ENCODE data around the gene EVPL. TPM values are rescaled to one million over a fixed set of nuclear protein-coding genes. Genes with fewer than 3 reads are reported as not detected.

Gene EVPL
- total RNA-seq (10 to 100 TPM; 34.1 to 38.4 TPM), polyA plus RNA-seq (10 to 100 TPM; 10.9 to 36.0 TPM)
- long read RNA-seq, donor 1, result 0 reads
- long read RNA-seq, donor 2, result 0 reads
- long read RNA-seq, donor 3, result 0 reads
- long read RNA-seq, donor 4, result 0 reads
- long read RNA-seq, donor 5, full-length matches to known transcripts, result 3 of 3 reads
- long read RNA-seq, donor 5, partial matches to known transcripts, result 0 of 3 reads
- long read RNA-seq, donor 5, other reads (novel, unspliced or antisense), result 0 of 3 reads

GRCh38 chr17:76027159-76027839 is at the start of gene EVPL:
Gene EVPL (minus strand): TSS chr17:76027306. CDS start chr17:76027198, 108 bp downstream.
- Histone ChIP-seq H3K9me3 (ENCODE audit: control insufficient read depth in 4 of 4, insufficient read depth in 3 of 4, low read length in 3 of 4) (no peaks in the 10 kb centered on the region), H3K27ac (ENCODE audit: low read depth in 1 of 2, low read length in 1 of 2) (peak within 1 kb of the TSS in 1 of 2 donors; percentile 78), H3K4me3 (no peak within 1 kb of the TSS), H3K36me3 (ENCODE audit: control insufficient read depth in 4 of 4, insufficient read depth in 4 of 4, low read length in 4 of 4) (peaks cover 0 to 2% (median 0%) of the 10 kb centered on the region in 4 donors), H3K9ac (ENCODE audit: insufficient read depth in 1 of 2, low read length in 2 of 2) (no peak within 1 kb of the TSS), H3K27me3 (ENCODE audit: control insufficient read depth in 3 of 3, insufficient read depth in 3 of 3, low read length in 2 of 3) (no peaks in the 10 kb centered on the region), H3K4me1 (ENCODE audit: control insufficient read depth in 5 of 5, insufficient read depth in 5 of 5, low read length in 5 of 5) (peaks cover 0 to 6% (median 0%) of the 10 kb centered on the region in 5 donors)
- ATAC-seq (ENCODE audit: insufficient read depth, low FRiP score) (peak; percentile 88), DNase-seq (peak; percentile 48 to 83 (median 75))
- WGBS, 2 donors, result 64 to 79% methylated on average over 22 to 24 of the region's 24 CpGs
- TF ChIP-seq CTCF (IDR thresholded peaks at IDR 0.05; ENCODE audit: control extremely low read depth, extremely low read depth), result no peak

- no peak for TF ChIP-seq CTCF (IDR thresholded peaks at IDR 0.05; ENCODE audit: control extremely low read depth, extremely low read depth)
- DNase-seq, result no peak
- Histone ChIP-seq H3K27me3 (ENCODE audit: control insufficient read depth in 3 of 3, insufficient read depth in 3 of 3, low read length in 2 of 3) (peaks cover 4 to 58% (median 50%) of the 10 kb centered on the region in 3 donors), H3K9ac (ENCODE audit: insufficient read depth in 1 of 2, low read length in 2 of 2) (no peak overlapping the region), H3K36me3 (ENCODE audit: control insufficient read depth in 4 of 4, insufficient read depth in 4 of 4, low read length in 4 of 4) (no peaks in the 10 kb centered on the region), H3K4me1 (ENCODE audit: control insufficient read depth in 5 of 5, insufficient read depth in 5 of 5, low read length in 5 of 5) (peaks cover 0 to 43% (median 13%) of the 10 kb centered on the region in 5 donors), H3K9me3 (ENCODE audit: control insufficient read depth in 4 of 4, insufficient read depth in 3 of 4, low read length in 3 of 4) (peaks cover 0 to 8% (median 0%) of the 10 kb centered on the region in 4 donors), H3K27ac (ENCODE audit: low read depth in 1 of 2, low read length in 1 of 2) (no peak overlapping the region), H3K4me3 (no peak overlapping the region)
- WGBS, 2 donors, result 5 to 7% methylated on average over 41 of the region's 41 CpGs
- no peak for ATAC-seq (ENCODE audit: insufficient read depth, low FRiP score)
These were observed 49.1 kb upstream of the EVPL start for GRCh38 chr17:76076146-76076764.

- no peak for ATAC-seq (ENCODE audit: insufficient read depth, low FRiP score)
- H3K9ac ChIP-seq (ENCODE audit: insufficient read depth in 1 of 2, low read length in 2 of 2), result no peak overlapping the region
- H3K36me3 ChIP-seq (ENCODE audit: control insufficient read depth in 4 of 4, insufficient read depth in 4 of 4, low read length in 4 of 4), result no peaks in the 10 kb centered on the region
- WGBS, 2 donors, result 5 to 6% methylated on average over 48 of the region's 48 CpGs
- peaks cover 4 to 58% (median 50%) of the 10 kb centered on the region in 3 donors for H3K27me3 ChIP-seq (ENCODE audit: control insufficient read depth in 3 of 3, insufficient read depth in 3 of 3, low read length in 2 of 3)
- H3K9me3 ChIP-seq (ENCODE audit: control insufficient read depth in 4 of 4, insufficient read depth in 3 of 4, low read length in 3 of 4), result peaks cover 0 to 8% (median 0%) of the 10 kb centered on the region in 4 donors
- H3K27ac ChIP-seq (ENCODE audit: low read depth in 1 of 2, low read length in 1 of 2), result no peak overlapping the region
- H3K4me3 ChIP-seq, result no peak overlapping the region
- TF ChIP-seq CTCF (IDR thresholded peaks at IDR 0.05; ENCODE audit: control extremely low read depth, extremely low read depth), result no peak
- DNase-seq, result peak in 1 of 3 donors; percentile 21
- peaks cover 0 to 42% (median 15%) of the 10 kb centered on the region in 5 donors for H3K4me1 ChIP-seq (ENCODE audit: control insufficient read depth in 5 of 5, insufficient read depth in 5 of 5, low read length in 5 of 5)
These were observed 48.4 kb upstream of the EVPL start for GRCh38 chr17:76075364-76076145.

All from lung (tissue), 16 donors.